IMR-90 (cell line): ENCODE measurements around the gene BPIFA3. TPM values are rescaled to one million over a fixed set of nuclear protein-coding genes. Genes with fewer than 3 reads are reported as not detected.

Experiments
- ATAC-seq: fragments of 200-7000 bp; cut with Tn5 transposase; 2 replicates; pipeline ENCODE4 v1.9.1; 2020; ENCODE audit warnings: low read depth, mild to moderate bottlenecking, moderate library complexity
- BruUV-seq: library from RNA; stranded (reverse); fragments of 400-500 nt; replicated peaks from 2 replicates; lab custom pipeline; 2021; lab: Mats Ljungman, UMichigan
- CTCF ChIA-PET: fragments of 300-600 bp; formaldehyde crosslinking; extraction: SDS; loops from one replicate; lab custom pipeline; 2021; ENCODE audit warnings: antibody characterized with exemption; lab: Yijun Ruan, JAX
- POLR2A ChIA-PET: fragments of 300-600 bp; sonication (Branson Sonifier 250); formaldehyde crosslinking; loops from one replicate; lab custom pipeline; 2022; ENCODE audit warnings: antibody characterized with exemption; ENCODE audit not compliant: unreplicated experiment; lab: Charles Lee
- DNase-seq: peaks from one replicate; pipeline ENCODE4 v3.0.0; 2013
- H2AFZ ChIP-seq: replicated peaks from 2 replicates; pipeline ENCODE3; 2013; ENCODE audit warnings: low read length, mild to moderate bottlenecking; ENCODE audit not compliant: poor library complexity
- H2AK5ac ChIP-seq: 2 replicates; pipeline ENCODE4 v1.6.1; 2013; ENCODE audit warnings: low read depth, low read length, inconsistent platforms
- H2AK9ac ChIP-seq: replicated peaks from 2 replicates; pipeline ENCODE3; 2013; ENCODE audit warnings: mild to moderate bottlenecking, low read depth, low read length, moderate library complexity; ENCODE audit not compliant: poor library complexity
- H2BK120ac ChIP-seq: 2 replicates; pipeline ENCODE4 v1.6.1; 2013; ENCODE audit warnings: low read depth, low read length, inconsistent platforms
- H2BK15ac ChIP-seq: 3 replicates; pipeline ENCODE4 v1.6.1; 2013; ENCODE audit warnings: low read depth, low read length, inconsistent platforms
- H2BK20ac ChIP-seq: 2 replicates; pipeline ENCODE4 v1.6.1; 2013; ENCODE audit warnings: low read depth, mild to moderate bottlenecking, inconsistent platforms, low read length, moderate library complexity
- H2BK5ac ChIP-seq: 2 replicates; pipeline ENCODE4 v1.6.1; 2013; ENCODE audit warnings: mild to moderate bottlenecking, low read depth, low read length, inconsistent platforms; ENCODE audit not compliant: poor library complexity, severe bottlenecking
- H3K14ac ChIP-seq: replicated peaks from 2 replicates; pipeline ENCODE4 v1.6.1; 2013; ENCODE audit warnings: low read depth, low read length, inconsistent platforms
- H3K18ac ChIP-seq: 2 replicates; pipeline ENCODE4 v1.6.1; 2013; ENCODE audit warnings: low read depth, low read length, control low read depth
- H3K23ac ChIP-seq: 2 replicates; pipeline ENCODE4 v1.6.1; 2013; ENCODE audit warnings: low read depth, low read length, inconsistent platforms
- H3K27ac ChIP-seq: 2 replicates; pipeline ENCODE4 v1.5.1; 2013; ENCODE audit warnings: mild to moderate bottlenecking, control low read depth, low read length; ENCODE audit not compliant: insufficient read depth
- H3K27me3 ChIP-seq: 2 replicates; pipeline ENCODE4 v1.6.1; 2013; ENCODE audit warnings: low read length; ENCODE audit not compliant: control insufficient read depth, insufficient read depth
- H3K36me3 ChIP-seq: 2 replicates; pipeline ENCODE4 v1.6.1; 2013; ENCODE audit warnings: low read length, mixed read lengths; ENCODE audit not compliant: control insufficient read depth, insufficient read depth
- H3K4ac ChIP-seq: 2 replicates; pipeline ENCODE4 v1.6.1; 2013; ENCODE audit warnings: low read depth, low read length, inconsistent platforms
- H3K4me1 ChIP-seq: 2 replicates; pipeline ENCODE4 v1.6.1; 2013; ENCODE audit warnings: low read length, mixed read lengths; ENCODE audit not compliant: control insufficient read depth, insufficient read depth
- H3K4me2 ChIP-seq: 2 replicates; pipeline ENCODE4 v1.6.1; 2013; ENCODE audit warnings: low read depth, mild to moderate bottlenecking, control low read depth, low read length, moderate library complexity
- H3K4me3 ChIP-seq: 2 replicates; pipeline ENCODE4 v1.5.1; 2013; ENCODE audit warnings: low read depth, mild to moderate bottlenecking, control low read depth, low read length, moderate library complexity; ENCODE audit not compliant: insufficient read depth
- H3K56ac ChIP-seq: 2 replicates; pipeline ENCODE4 v1.6.1; 2013; ENCODE audit warnings: low read length, inconsistent platforms; ENCODE audit not compliant: insufficient read depth; ENCODE audit errors: extremely low read depth
- H3K79me1 ChIP-seq, 2 experiments: 2 replicates each; pipeline ENCODE4 v1.6.1; 2013; ENCODE audit warnings: low read length in 2 of 2, inconsistent platforms in 1 of 2, low read depth in 1 of 2
- H3K9ac ChIP-seq: 2 replicates; pipeline ENCODE4 v1.6.1; 2013; ENCODE audit warnings: low read depth, low read length, control low read depth
- H3K9me1 ChIP-seq: 2 replicates; pipeline ENCODE4 v1.6.1; 2013; ENCODE audit warnings: low read length, inconsistent platforms; ENCODE audit not compliant: insufficient read depth
- H3K9me3 ChIP-seq: 2 replicates; pipeline ENCODE4 v1.6.1; 2013; ENCODE audit warnings: low read length; ENCODE audit not compliant: control insufficient read depth, insufficient read depth
- H4K20me1 ChIP-seq: 2 replicates; pipeline ENCODE4 v1.6.1; 2013; ENCODE audit warnings: low read length, inconsistent platforms; ENCODE audit not compliant: insufficient read depth
- H4K5ac ChIP-seq: 2 replicates; pipeline ENCODE4 v1.6.1; 2013; ENCODE audit warnings: mild to moderate bottlenecking, low read depth, low read length, control low read depth
- H4K8ac ChIP-seq, 2 experiments: 2 replicates each; pipeline ENCODE4 v1.6.1; 2013; ENCODE audit warnings: low read depth in 2 of 2, low read length in 2 of 2, control low read depth in 1 of 2, inconsistent platforms in 1 of 2
- H4K91ac ChIP-seq: 2 replicates; pipeline ENCODE4 v1.6.1; 2013; ENCODE audit warnings: low read depth, low read length, inconsistent platforms; ENCODE audit not compliant: insufficient read depth
- NFE2L2 ChIP-seq: fragments of 150-350 bp; IDR thresholded peaks from 2 replicates; pipeline ENCODE4 v1.6.1; 2016; ENCODE audit warnings: low read depth, mild to moderate bottlenecking, low read length
- WGBS, 2 experiments: methylation state at CpG; one replicate each; pipeline versions ENCODE4 v1.1.5 to v1.1.7; 2013; ENCODE audit warnings: missing lambda C conversion rate in 2 of 2; ENCODE audit not compliant: insufficient read length in 1 of 2; ENCODE audit errors: extremely low coverage in 2 of 2; 5-methylcytosine and 5-hydroxymethylcytosine counted together
- dilution Hi-C: fragments of 300-500 bp; cut with HindIII; formaldehyde crosslinking; loops from one replicate; pipeline ENCODE4 v1.14.3; 2018; ENCODE audit warnings: low sequenced_read_pairs; ENCODE audit not compliant: unreplicated experiment
- in situ Hi-C: fragments of 300-500 bp; cut with MboI; formaldehyde crosslinking; loops from 3 replicates; pipeline ENCODE4 v1.14.3; 2019; ENCODE audit warnings: low sequenced_read_pairs, inconsistent platforms, mixed read lengths
- intact Hi-C: fragments of 100-400 bp; cut with micrococcal nuclease; formaldehyde crosslinking; loops from 2 replicates; pipeline ENCODE4 v1.10.0; 2022
- polyA plus RNA-seq, 3 experiments: library from polyadenylated mRNA; depleted of rRNA; stranded (reverse); fragments of >200 nt; gene quantifications; 2 replicates each; pipeline ENCODE4 v1.2.3, GENCODE V29; 2012; ENCODE audit warnings: low replicate concordance in 1 of 3
- total RNA-seq: library from RNA; depleted of rRNA; stranded (reverse); fragments of >200 nt; gene quantifications from 2 replicates; pipeline ENCODE4 v1.2.3, GENCODE V29; 2012

BPIFA3 gene
- total and polyA plus RNA-seq, 2 of the 4 experiments (the other 2 are of a cell fraction) = not detected

DNA sequence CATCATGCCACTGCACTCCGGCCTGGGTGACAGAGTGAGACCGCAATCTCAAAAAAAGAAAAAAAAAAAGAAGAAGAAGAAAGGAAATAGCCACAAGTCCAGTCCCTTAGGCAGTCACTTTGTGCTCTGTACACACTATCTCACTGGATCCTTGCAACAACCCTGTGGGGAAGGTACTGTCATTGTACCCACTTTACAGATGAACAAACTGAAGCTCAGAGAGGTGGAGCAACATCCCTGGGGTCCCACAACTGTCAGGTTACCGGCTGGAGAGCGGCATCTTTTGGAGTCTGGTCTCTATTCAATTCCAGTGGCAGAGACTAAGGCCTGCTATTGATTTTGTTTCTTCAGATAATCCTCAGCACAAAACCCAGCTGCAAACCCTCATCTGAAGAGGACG is 37.0 kb upstream of the BPIFA3 start:
- Histone ChIP-seq H2BK15ac (no peak overlapping the region), H4K5ac (no peak overlapping the region), H3K56ac (no peak overlapping the region), H2AFZ (no peak overlapping the region), H4K20me1 (no peaks in the 10 kb centered on the region), H3K14ac (no peak overlapping the region), H3K9me1 (no peaks in the 10 kb centered on the region), H3K27ac (no peak overlapping the region), H2BK20ac (no peak overlapping the region), H3K4me2 (no peak overlapping the region), H3K27me3 (no peaks in the 10 kb centered on the region; the same call in 1 of the 2 replicates), H4K91ac (no peak overlapping the region), H3K23ac (no peak overlapping the region), H2BK5ac (no peak overlapping the region), H3K36me3 (no peaks in the 10 kb centered on the region), H3K4me1 (no peaks in the 10 kb centered on the region), H2BK120ac (no peak overlapping the region), H3K4ac (no peak overlapping the region), H3K79me1 (no peaks in the 10 kb centered on the region), H2AK9ac (no peak overlapping the region), H3K9ac (no peak overlapping the region), H3K4me3 (no peak overlapping the region), H4K8ac (no peak overlapping the region), H3K18ac (no peak overlapping the region), H3K9me3 (no peaks in the 10 kb centered on the region), H2AK5ac (no peak overlapping the region)
- CTCF ChIA-PET = no interaction called here
- no peak for ATAC-seq
- in situ Hi-C loops = no loop called here
- no CpG with 5 or more reads among the region's 5 CpGs for WGBS, 2 experiments
- intact Hi-C loops = no loop called here
- dilution Hi-C loops = no loop called here
- DNase-seq = no peak
- no TSS peak for BruUV-seq
- POLR2A ChIA-PET = no interaction called here
- no peak for TF ChIP-seq NFE2L2
